T-helper 1 cell (primary cell): ENCODE measurements around the gene POLE.

Experiments used
- DNase-seq, 5 donors: peaks; one replicate each; pipeline ENCODE4 v3.0.0-alpha.2; 2012 to 2020

Gene POLE

GRCh38 chr12:132575661-132576060, 111.5 kb downstream of the POLE start:
- no peak for DNase-seq

GRCh38 chr12:132574271-132574996, 112.7 kb downstream of the POLE start:
- no peak for DNase-seq
